Progenitor cell of endocrine pancreas (in vitro differentiated cells): Measurements from ENCODE around the gene PEAR1. TPM values are rescaled to one million over a fixed set of nuclear protein-coding genes. Genes with fewer than 3 reads are reported as not detected.

Experiments used
- DNase-seq: peaks from one replicate; pipeline ENCODE4 v3.0.0; 2021; ENCODE audit warnings: low spot score; ENCODE audit not compliant: unreplicated experiment
- H3K27ac Mint-ChIP-seq: 2 replicates; pipeline ENCODE4 v1.8.0; 2021; ENCODE audit warnings: mild to moderate bottlenecking, moderate library complexity, mixed read lengths
- H3K27me3 Mint-ChIP-seq: 2 replicates; pipeline ENCODE4 v1.8.0; 2021; ENCODE audit warnings: mixed read lengths
- H3K36me3 Mint-ChIP-seq: 2 replicates; pipeline ENCODE4 v1.8.0; 2022; ENCODE audit warnings: mixed read lengths; ENCODE audit not compliant: insufficient read depth
- H3K4me1 Mint-ChIP-seq: 2 replicates; pipeline ENCODE4 v1.8.0; 2021; ENCODE audit warnings: low read depth, mixed read lengths
- H3K4me3 Mint-ChIP-seq: 2 replicates; pipeline ENCODE4 v1.8.0; 2021; ENCODE audit warnings: low read depth, mild to moderate bottlenecking, moderate library complexity, mixed read lengths
- H3K9me3 Mint-ChIP-seq: 2 replicates; pipeline ENCODE4 v1.8.0; 2021; ENCODE audit warnings: low read depth, mixed read lengths
- total RNA-seq: library from RNA; stranded (reverse); gene quantifications from 2 replicates; pipeline ENCODE4 v1.2.1, GENCODE V29; 2021
- TF ChIP-seq, protein P1 (sequence below): fragments of 200-600 bp; sonication (generic); IDR thresholded peaks from one replicate; pipeline ENCODE4 v1.5.0; 2021; ENCODE audit warnings: antibody characterized with exemption, mild to moderate bottlenecking; ENCODE audit not compliant: unreplicated experiment

PEAR1 gene
- total RNA-seq, 1 donor from 2014 or later, result not detected

DNA sequence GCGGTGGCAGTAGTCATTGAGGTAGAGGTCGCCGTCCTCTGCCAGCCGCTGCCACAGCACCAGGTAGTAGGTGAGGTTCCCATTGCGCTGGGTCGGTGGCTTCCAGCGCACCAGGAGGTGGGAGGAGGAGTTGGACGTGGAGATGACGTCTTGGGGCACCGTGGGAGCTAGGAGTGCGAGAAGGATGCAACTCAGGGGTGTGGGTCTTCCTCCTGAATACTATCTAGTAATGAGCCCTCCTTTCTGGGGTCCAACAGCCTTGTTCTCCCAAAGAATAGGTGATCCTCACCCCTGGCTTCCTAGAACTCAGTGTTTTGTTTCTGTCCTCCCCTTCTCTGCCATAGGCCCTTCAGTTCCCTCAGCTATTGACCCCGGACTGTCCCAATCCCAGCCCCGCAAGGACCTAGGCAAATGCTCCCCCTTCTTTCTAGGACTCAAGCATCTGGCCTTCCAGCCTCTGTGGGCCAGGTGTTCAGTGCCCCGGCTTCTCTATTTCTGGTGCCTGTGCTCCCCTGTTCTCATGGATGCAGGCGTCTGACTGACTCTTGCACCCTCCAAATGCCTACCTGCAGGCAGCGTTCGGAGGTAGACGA is 47.5 kb upstream of the PEAR1 start:
- DNase-seq, result no peak
- TF ChIP-seq, protein P1, sequence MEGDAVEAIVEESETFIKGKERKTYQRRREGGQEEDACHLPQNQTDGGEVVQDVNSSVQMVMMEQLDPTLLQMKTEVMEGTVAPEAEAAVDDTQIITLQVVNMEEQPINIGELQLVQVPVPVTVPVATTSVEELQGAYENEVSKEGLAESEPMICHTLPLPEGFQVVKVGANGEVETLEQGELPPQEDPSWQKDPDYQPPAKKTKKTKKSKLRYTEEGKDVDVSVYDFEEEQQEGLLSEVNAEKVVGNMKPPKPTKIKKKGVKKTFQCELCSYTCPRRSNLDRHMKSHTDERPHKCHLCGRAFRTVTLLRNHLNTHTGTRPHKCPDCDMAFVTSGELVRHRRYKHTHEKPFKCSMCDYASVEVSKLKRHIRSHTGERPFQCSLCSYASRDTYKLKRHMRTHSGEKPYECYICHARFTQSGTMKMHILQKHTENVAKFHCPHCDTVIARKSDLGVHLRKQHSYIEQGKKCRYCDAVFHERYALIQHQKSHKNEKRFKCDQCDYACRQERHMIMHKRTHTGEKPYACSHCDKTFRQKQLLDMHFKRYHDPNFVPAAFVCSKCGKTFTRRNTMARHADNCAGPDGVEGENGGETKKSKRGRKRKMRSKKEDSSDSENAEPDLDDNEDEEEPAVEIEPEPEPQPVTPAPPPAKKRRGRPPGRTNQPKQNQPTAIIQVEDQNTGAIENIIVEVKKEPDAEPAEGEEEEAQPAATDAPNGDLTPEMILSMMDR, result no peak
- H3K27me3 Mint-ChIP-seq, result peaks cover 96% of the 10 kb centered on the region
- peaks cover 5% of the 10 kb centered on the region for H3K4me1 Mint-ChIP-seq
- no peak overlapping the region for H3K4me3 Mint-ChIP-seq
- H3K9me3 Mint-ChIP-seq, result no peaks in the 10 kb centered on the region
- H3K36me3 Mint-ChIP-seq, result no peaks in the 10 kb centered on the region
- no peak overlapping the region for H3K27ac Mint-ChIP-seq

DNA sequence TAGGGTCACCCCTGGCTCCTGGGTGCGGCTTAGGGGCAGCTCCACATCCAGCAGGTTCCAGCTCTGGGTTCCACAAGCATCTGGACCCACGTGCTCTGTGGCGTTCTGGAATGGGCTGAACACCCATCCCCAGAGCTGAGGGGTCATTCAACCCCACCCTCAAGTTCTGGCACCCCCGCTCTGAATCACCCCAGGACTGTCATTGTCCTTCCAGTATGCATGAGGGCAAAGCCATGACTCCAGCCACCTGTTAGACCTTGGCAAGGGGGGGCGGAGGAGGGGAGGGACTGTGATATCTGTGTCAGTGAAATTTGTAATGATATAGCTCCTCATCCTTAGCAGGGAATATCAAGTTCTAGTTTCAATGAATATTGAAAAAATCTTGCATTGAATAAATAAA is 46.9 kb upstream of the PEAR1 start:
- Mint-ChIP-seq H3K9me3 (no peaks in the 10 kb centered on the region), H3K27me3 (peaks cover 95% of the 10 kb centered on the region), H3K4me3 (no peak overlapping the region), H3K27ac (no peak overlapping the region), H3K36me3 (no peaks in the 10 kb centered on the region), H3K4me1 (peaks cover 5% of the 10 kb centered on the region)
- no peak for DNase-seq
- TF ChIP-seq, protein P1, result no peak

DNA sequence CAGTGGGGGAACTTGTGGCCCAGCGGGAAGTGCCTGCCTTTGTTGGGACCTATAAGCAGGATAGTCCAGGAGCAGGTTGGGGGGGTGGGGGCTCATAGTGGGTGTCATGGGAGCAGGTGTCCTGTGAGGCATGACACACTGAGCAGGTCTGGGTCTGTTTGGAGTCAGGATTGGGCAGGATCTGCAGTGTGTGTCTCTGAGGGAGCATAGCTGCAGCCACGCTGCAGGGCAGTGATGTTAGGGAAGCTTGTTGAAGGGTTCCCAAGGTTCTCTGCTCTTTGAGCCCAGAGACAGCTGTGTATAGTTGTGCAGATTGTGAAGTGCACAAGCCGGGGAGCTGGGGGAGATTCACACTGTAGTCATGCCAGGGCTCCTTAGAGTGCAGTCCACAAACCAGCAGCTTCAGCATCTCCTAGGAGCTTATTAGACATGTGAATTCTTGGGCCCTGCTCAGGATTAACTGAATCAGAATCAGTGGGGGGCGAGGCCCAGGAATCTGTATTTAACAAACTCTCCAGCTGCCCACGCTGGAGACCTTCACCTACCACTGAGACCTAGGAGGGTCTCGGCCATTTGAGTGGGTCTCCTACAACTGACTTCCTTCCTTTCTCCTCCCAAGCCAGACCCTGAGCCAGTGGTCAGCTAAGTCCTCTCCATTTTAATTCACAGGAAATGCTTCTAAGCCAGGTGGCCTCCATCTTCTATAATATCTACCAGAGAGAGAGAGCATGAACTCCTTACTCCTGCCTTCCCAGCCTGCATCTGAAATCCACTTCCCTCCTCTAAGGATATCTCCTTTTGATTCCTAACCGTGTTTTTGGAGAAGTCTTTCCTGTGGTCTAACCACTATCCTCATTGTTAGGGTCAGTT is 45.7 kb upstream of the PEAR1 start:
- no peak overlapping the region for H3K4me3 Mint-ChIP-seq
- H3K9me3 Mint-ChIP-seq, result no peaks in the 10 kb centered on the region

DNA sequence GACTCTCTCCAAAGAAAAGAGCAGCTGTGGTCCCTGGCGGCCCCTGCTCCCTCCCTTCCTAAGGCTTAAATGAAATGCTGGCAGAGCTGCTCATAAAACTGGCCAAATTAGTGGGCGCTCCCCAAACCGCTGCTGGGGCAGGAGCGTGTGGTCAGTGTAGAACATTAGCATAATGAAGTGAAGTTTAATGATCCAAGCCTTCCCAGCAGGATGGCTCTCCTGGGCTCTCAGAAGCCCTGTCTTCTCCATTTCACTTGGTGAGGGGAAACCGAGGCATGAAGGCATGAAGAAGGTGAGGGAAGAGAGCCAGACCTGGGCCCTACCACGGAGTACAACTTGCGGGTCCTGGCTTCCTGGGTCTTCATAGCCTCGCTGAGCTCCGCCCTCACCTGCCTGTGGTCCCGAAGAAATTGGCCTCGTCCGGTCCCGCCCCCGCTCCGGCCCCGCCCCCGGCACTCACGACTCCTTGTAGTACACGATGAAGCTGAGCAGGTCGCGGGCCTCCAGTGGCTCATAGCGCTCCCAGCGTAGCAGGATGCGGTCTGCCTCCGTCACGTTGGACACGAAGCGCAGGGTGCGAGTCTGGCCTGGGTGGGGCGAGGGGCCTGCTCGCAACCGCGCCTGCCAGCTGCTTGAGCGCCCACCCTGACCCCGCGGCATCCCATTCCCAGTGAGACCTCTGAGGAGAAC is 44.9 kb upstream of the PEAR1 start:
- no peak overlapping the region for H3K27ac Mint-ChIP-seq
- no peaks in the 10 kb centered on the region for H3K9me3 Mint-ChIP-seq
- H3K4me1 Mint-ChIP-seq, result peaks cover 5% of the 10 kb centered on the region
- TF ChIP-seq, protein P1, result no peak
- H3K4me3 Mint-ChIP-seq, result peak overlapping the region; percentile 37
- peaks cover 91% of the 10 kb centered on the region for H3K27me3 Mint-ChIP-seq
- no peak for DNase-seq
- H3K36me3 Mint-ChIP-seq, result no peaks in the 10 kb centered on the region

More for the DNA sequence above, 45.7 kb upstream of the PEAR1 start:
- H3K36me3 Mint-ChIP-seq, result no peaks in the 10 kb centered on the region
- H3K27me3 Mint-ChIP-seq, result peaks cover 91% of the 10 kb centered on the region
- no peak overlapping the region for H3K27ac Mint-ChIP-seq
- no peak for DNase-seq
- TF ChIP-seq, protein P1, result no peak
- H3K4me1 Mint-ChIP-seq, result peaks cover 5% of the 10 kb centered on the region

DNA sequence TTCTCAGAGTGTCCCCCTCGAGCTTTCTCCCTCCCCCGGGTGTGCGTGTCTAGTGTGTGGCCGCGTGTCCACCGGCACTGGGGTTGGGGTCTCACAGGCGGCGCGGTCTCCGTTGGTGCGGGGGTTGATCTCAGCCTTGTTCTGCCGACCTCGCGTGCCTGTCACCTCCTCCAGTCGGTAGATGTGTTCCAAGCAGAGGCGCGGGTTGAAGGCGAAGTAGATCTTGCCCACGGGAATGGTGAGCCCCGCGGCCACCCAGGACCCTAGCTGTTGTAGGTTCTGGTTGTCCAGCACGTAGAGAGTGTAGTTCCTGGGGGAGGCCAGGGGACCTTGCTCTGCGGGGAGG is 44.4 kb upstream of the PEAR1 start:
- DNase-seq, result no peak
- Mint-ChIP-seq H3K9me3 (no peaks in the 10 kb centered on the region), H3K36me3 (no peaks in the 10 kb centered on the region), H3K27ac (no peak overlapping the region), H3K27me3 (peaks cover 90% of the 10 kb centered on the region), H3K4me1 (peaks cover 5% of the 10 kb centered on the region), H3K4me3 (no peak overlapping the region)
- TF ChIP-seq, protein P1, result no peak
